ENCODE measurements around the gene HACD2.

DNA sequence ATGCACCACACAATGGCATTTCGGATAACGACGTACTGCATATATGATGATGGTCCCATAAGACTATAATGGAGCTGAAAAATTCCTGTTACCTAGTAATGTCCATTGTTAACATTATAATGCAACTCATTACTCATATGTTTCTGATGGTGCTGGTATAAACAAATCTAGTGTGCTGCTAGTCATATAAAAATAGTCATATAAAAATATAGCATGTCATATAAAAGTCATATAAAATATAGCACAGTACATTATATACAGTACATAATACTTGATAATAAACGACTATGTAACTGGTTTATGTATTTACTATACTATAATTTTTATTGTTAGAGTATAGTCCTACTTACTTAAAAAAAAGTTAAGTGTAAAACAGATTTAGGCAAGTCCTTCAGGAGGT is 50.6 kb downstream of the HACD2 start:
- TF ChIP-seq CREB1 (IDR thresholded peaks at IDR 0.05; ENCODE audit: low read depth) (no peak), RAD21 (IDR thresholded peaks at IDR 0.05; ENCODE audit: low read depth) (no peak), EP300 (IDR thresholded peaks at IDR 0.05; ENCODE audit: borderline replicate concordance) (no peak), YY1 (IDR thresholded peaks at IDR 0.05; ENCODE audit: low read depth) (no peak), NFIC (IDR thresholded peaks at IDR 0.05) (no peak), EGR1 (IDR thresholded peaks at IDR 0.05) (no peak), TCF12 (IDR thresholded peaks at IDR 0.05; ENCODE audit: low read depth) (no peak), TAF1 (IDR thresholded peaks at IDR 0.05; ENCODE audit: low read depth) (no peak), ZBTB7A (IDR thresholded peaks at IDR 0.05; ENCODE audit: low read depth) (no peak), CEBPB (IDR thresholded peaks at IDR 0.05) (no peak), TEAD4 (IDR thresholded peaks at IDR 0.05) (no peak)
- TF ChIP-seq, protein P1, sequence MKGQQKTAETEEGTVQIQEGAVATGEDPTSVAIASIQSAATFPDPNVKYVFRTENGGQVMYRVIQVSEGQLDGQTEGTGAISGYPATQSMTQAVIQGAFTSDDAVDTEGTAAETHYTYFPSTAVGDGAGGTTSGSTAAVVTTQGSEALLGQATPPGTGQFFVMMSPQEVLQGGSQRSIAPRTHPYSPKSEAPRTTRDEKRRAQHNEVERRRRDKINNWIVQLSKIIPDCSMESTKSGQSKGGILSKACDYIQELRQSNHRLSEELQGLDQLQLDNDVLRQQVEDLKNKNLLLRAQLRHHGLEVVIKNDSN (IDR thresholded peaks at IDR 0.05), result no peak
- TF ChIP-seq, protein P2, sequence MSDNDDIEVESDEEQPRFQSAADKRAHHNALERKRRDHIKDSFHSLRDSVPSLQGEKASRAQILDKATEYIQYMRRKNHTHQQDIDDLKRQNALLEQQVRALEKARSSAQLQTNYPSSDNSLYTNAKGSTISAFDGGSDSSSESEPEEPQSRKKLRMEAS (IDR thresholded peaks at IDR 0.05), result no peak
- TF ChIP-seq, protein P3, sequence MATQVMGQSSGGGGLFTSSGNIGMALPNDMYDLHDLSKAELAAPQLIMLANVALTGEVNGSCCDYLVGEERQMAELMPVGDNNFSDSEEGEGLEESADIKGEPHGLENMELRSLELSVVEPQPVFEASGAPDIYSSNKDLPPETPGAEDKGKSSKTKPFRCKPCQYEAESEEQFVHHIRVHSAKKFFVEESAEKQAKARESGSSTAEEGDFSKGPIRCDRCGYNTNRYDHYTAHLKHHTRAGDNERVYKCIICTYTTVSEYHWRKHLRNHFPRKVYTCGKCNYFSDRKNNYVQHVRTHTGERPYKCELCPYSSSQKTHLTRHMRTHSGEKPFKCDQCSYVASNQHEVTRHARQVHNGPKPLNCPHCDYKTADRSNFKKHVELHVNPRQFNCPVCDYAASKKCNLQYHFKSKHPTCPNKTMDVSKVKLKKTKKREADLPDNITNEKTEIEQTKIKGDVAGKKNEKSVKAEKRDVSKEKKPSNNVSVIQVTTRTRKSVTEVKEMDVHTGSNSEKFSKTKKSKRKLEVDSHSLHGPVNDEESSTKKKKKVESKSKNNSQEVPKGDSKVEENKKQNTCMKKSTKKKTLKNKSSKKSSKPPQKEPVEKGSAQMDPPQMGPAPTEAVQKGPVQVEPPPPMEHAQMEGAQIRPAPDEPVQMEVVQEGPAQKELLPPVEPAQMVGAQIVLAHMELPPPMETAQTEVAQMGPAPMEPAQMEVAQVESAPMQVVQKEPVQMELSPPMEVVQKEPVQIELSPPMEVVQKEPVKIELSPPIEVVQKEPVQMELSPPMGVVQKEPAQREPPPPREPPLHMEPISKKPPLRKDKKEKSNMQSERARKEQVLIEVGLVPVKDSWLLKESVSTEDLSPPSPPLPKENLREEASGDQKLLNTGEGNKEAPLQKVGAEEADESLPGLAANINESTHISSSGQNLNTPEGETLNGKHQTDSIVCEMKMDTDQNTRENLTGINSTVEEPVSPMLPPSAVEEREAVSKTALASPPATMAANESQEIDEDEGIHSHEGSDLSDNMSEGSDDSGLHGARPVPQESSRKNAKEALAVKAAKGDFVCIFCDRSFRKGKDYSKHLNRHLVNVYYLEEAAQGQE (IDR thresholded peaks at IDR 0.05; ENCODE audit: low read depth), result no peak

All from Ishikawa (cell line).